GM21381 (cell line): ENCODE data around the gene SLC6A8.
"Not testable (repeated sequence)": the region's sequence is repeated elsewhere in the genome, so short reads cannot be mapped to it uniquely, and the experiment has no call there.

ENCODE experiments used
- ATAC-seq: cut with Tn5 transposase; IDR thresholded peaks from one replicate; pipeline ENCODE4 v1.9.1; 2021; ENCODE audit warnings: mild to moderate bottlenecking, moderate library complexity; ENCODE audit not compliant: unreplicated experiment

Gene SLC6A8

GRCh38 chrX:153743468-153744209 lies 55.9 kb downstream of the SLC6A8 start:
- not testable (repeated sequence) for ATAC-seq

GRCh38 chrX:153744210-153745066 lies 56.7 kb downstream of the SLC6A8 start:
- ATAC-seq: no peak

GRCh38 chrX:153745067-153745433 lies 57.3 kb downstream of the SLC6A8 start:
- not testable (repeated sequence) for ATAC-seq
